ENCODE data around the gene ATP13A1.

ATP13A1 gene

GRCh38 chr19:19624032-19624570 is 39.4 kb downstream of the ATP13A1 start:
- no peak for TF ChIP-seq CTCF (conservative IDR thresholded peaks at IDR 0.05)
- no peak overlapping the region for H3K27ac ChIP-seq

GRCh38 chr19:19623383-19623782 is 40.1 kb downstream of the ATP13A1 start:
- TF ChIP-seq CTCF (conservative IDR thresholded peaks at IDR 0.05): no peak
- H3K27ac ChIP-seq: no peak overlapping the region

- H3K27ac ChIP-seq: no peak overlapping the region
- no peak for TF ChIP-seq CTCF (conservative IDR thresholded peaks at IDR 0.05)
Measured at GRCh38 chr19:19619849-19620210, 43.6 kb downstream of the ATP13A1 start.

- no peak overlapping the region for H3K27ac ChIP-seq
- TF ChIP-seq CTCF (conservative IDR thresholded peaks at IDR 0.05): no peak
Measured at GRCh38 chr19:19619181-19619848, 44.2 kb downstream of the ATP13A1 start.

- no peak for TF ChIP-seq CTCF (conservative IDR thresholded peaks at IDR 0.05)
- H3K27ac ChIP-seq: no peak within 1 kb of the TSS; the same call in 1 of the 2 replicates
Measured at GRCh38 chr19:19618219-19619051, 45.0 kb downstream of the ATP13A1 start, which contains the start of gene PBX4. Gene PBX4 (minus strand): TSS chr19:19618687. CDS start chr19:19618629, 58 bp downstream.

GRCh38 chr19:19615086-19615485 is 48.4 kb downstream of the ATP13A1 start:
- no peak for TF ChIP-seq CTCF (conservative IDR thresholded peaks at IDR 0.05)
- no peak overlapping the region for H3K27ac ChIP-seq

- TF ChIP-seq CTCF (conservative IDR thresholded peaks at IDR 0.05): no peak
- H3K27ac ChIP-seq: no peak overlapping the region
Measured at GRCh38 chr19:19613506-19613905, 50.0 kb downstream of the ATP13A1 start.

Data from VCaP (cell line).